Pons (tissue), 1 donor: ENCODE measurements around the gene NBEAL2.

Source experiments
- DNase-seq: peaks from one replicate; pipeline ENCODE4 v3.0.0-alpha.2; 2016; ENCODE audit warnings: low spot score

NBEAL2 gene

GRCh38 chr3:46978985-46979944 is at the start of gene NBEAL2:
Gene NBEAL2 (plus strand): TSS chr3:46979666. CDS start chr3:46979862, 196 bp downstream.
- DNase-seq: peak; percentile 62

- DNase-seq: peak; percentile 16
Measured at GRCh38 chr3:46930166-46930944, 49.1 kb upstream of the NBEAL2 start.

- DNase-seq: no peak
Measured at GRCh38 chr3:46930945-46931403, 48.5 kb upstream of the NBEAL2 start.

GRCh38 chr3:46931631-46932331 is 47.7 kb upstream of the NBEAL2 start:
- no peak for DNase-seq

GRCh38 chr3:46932455-46933225 is 46.8 kb upstream of the NBEAL2 start:
- no peak for DNase-seq

GRCh38 chr3:46933261-46933660 is 46.2 kb upstream of the NBEAL2 start:
- DNase-seq: no peak

GRCh38 chr3:46934072-46934471 is 45.4 kb upstream of the NBEAL2 start:
- DNase-seq: no peak

- no peak for DNase-seq
Measured at GRCh38 chr3:46934498-46935167, 44.8 kb upstream of the NBEAL2 start.

- peak; percentile 63 for DNase-seq
Measured at GRCh38 chr3:46935168-46935858, 44.2 kb upstream of the NBEAL2 start.

- no peak for DNase-seq
Measured at GRCh38 chr3:46935989-46936558, 43.4 kb upstream of the NBEAL2 start.

- DNase-seq: no peak
Measured at GRCh38 chr3:46936733-46937250, 42.7 kb upstream of the NBEAL2 start.

GRCh38 chr3:46938118-46938517 is 41.3 kb upstream of the NBEAL2 start:
- DNase-seq: no peak

GRCh38 chr3:46939578-46940445 is 39.7 kb upstream of the NBEAL2 start:
- DNase-seq: no peak

- no peak for DNase-seq
Measured at GRCh38 chr3:46942076-46942475, 37.4 kb upstream of the NBEAL2 start.

GRCh38 chr3:46942481-46943236 is 36.8 kb upstream of the NBEAL2 start:
- DNase-seq: no peak

GRCh38 chr3:46943237-46944187 is 36.0 kb upstream of the NBEAL2 start:
- DNase-seq: no peak

- DNase-seq: no peak
Measured at GRCh38 chr3:46944191-46944590, 35.3 kb upstream of the NBEAL2 start.
